GM12872 (cell line): ENCODE data around the gene FGL2.
A peak's percentile ranks its signal among the peaks of the same experiment; 100 is the strongest.

Experiments used
- TF ChIP-seq, protein P1 (sequence below): IDR thresholded peaks from 3 replicates; pipeline ENCODE4 v1.5.1; 2011; ENCODE audit warnings: low read depth, mild to moderate bottlenecking, low read length, moderate library complexity; ENCODE audit not compliant: insufficient read depth

Gene FGL2, protein sequence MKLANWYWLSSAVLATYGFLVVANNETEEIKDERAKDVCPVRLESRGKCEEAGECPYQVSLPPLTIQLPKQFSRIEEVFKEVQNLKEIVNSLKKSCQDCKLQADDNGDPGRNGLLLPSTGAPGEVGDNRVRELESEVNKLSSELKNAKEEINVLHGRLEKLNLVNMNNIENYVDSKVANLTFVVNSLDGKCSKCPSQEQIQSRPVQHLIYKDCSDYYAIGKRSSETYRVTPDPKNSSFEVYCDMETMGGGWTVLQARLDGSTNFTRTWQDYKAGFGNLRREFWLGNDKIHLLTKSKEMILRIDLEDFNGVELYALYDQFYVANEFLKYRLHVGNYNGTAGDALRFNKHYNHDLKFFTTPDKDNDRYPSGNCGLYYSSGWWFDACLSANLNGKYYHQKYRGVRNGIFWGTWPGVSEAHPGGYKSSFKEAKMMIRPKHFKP

DNA sequence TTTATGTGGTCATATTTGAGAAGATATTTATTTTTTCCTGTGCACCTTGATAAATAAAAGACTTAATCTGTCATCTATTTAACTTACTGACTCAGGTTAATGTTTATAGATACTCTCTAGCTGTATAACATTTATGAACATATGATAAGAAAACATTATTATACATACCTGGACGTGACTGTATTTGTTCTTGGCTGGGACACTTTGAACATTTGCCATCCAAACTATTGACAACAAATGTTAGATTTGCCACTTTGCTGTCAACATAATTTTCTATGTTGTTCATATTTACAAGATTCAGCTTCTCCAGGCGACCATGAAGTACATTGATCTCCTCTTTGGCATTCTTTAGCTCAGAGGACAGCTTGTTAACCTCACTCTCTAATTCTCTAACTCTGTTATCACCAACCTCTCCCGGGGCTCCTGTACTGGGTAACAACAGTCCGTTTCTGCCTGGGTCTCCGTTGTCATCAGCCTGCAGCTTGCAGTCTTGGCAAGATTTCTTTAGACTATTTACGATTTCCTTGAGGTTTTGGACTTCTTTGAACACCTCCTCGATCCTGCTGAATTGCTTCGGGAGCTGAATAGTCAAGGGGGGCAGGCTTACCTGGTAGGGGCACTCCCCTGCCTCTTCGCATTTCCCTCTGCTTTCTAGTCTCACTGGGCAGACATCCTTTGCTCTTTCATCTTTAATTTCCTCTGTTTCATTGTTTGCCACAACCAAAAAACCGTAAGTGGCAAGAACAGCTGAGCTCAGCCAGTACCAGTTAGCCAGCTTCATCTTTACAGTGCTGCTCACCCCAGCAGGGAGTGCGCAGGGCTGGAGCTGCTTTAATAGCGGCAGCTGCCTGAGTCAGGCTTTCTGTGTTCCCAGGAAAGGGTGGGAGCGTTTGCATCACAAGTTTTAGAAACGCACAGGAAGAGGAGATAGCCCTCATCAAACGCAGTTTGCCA, at the start of gene FGL2:
Gene FGL2, minus strand, starts transcription at position 807 of the 954 bp plus-strand sequence. Its CDS starts 26 bp downstream, at position 781.
- TF ChIP-seq, protein P1, sequence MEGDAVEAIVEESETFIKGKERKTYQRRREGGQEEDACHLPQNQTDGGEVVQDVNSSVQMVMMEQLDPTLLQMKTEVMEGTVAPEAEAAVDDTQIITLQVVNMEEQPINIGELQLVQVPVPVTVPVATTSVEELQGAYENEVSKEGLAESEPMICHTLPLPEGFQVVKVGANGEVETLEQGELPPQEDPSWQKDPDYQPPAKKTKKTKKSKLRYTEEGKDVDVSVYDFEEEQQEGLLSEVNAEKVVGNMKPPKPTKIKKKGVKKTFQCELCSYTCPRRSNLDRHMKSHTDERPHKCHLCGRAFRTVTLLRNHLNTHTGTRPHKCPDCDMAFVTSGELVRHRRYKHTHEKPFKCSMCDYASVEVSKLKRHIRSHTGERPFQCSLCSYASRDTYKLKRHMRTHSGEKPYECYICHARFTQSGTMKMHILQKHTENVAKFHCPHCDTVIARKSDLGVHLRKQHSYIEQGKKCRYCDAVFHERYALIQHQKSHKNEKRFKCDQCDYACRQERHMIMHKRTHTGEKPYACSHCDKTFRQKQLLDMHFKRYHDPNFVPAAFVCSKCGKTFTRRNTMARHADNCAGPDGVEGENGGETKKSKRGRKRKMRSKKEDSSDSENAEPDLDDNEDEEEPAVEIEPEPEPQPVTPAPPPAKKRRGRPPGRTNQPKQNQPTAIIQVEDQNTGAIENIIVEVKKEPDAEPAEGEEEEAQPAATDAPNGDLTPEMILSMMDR = no peak

DNA sequence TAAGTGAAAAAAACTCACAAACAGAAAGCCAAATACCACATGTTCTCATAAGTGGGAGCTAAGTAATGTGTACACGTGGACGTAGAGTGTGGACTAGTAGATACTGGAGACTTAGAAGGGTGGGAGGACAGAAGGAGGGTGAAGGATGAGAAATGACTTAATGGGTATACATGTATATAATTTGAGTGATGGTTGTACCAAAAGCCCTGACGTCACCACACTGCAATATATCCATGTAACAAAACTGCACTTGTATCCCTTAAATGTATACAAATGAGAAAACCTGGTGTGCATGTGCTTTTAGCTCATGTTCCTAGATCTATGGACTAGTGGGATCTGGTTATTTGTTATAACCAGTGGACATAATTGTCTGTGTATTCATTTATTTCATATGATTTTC, 48.5 kb upstream of the FGL2 start:
- TF ChIP-seq, protein P1 = no peak

DNA sequence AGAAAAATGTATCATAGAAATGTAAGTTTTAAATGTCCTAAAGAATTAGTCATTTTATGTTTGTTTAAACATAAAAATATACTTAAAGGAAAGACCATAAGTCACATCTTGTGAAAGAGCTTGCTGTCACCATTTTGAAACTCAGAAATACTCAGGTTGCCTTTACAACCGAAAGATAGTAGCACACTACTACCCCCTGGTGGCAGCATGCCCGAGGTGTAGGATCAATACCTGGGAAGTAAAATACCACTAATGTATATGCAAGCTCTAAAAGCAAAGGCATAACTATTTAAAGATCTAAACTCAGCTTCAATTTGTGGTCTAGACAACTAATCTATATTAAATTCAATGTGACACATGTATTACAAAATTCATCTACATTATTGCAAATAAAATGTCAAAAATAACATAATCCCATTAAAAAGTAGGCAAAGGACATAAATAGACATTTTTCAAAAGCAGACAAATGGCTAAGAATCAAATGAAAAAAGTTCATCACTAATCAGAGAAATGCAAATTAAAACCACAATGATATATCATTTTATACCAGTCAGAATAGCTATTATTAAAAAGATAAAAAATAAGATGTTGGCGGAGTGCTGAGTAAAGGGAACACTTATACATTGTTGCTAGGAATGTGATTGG, 47.7 kb upstream of the FGL2 start:
- TF ChIP-seq, protein P1 = peak; percentile 67

DNA sequence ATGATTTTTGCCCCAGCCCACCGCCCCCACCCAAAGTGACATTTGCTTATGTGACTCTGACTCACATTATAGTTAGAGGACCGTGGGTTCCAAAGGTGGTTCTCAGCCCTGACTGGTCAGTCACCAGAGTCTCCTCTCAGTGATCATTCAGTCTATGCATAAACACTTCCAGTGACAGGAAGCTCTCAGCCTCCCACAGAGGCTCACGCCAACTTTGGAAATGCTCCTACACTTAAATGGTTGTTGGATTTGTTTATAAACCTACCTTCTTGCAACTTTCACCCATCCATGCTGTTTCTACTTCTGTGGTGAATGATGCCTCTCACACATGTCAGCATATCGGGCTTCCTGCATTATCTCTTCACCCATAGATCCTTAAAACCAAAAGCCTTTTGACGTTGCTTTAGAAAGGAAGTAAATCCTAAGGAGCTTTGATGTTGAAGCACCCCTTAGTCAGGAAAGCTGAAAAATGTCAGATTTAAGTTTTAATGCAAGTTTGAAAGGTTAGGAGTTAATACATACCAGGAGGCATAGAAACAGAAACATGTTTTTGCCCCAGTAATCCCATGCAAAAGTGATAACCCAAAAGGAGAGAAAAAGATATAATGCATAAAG, 46.5 kb upstream of the FGL2 start:
- TF ChIP-seq, protein P1 = no peak

DNA sequence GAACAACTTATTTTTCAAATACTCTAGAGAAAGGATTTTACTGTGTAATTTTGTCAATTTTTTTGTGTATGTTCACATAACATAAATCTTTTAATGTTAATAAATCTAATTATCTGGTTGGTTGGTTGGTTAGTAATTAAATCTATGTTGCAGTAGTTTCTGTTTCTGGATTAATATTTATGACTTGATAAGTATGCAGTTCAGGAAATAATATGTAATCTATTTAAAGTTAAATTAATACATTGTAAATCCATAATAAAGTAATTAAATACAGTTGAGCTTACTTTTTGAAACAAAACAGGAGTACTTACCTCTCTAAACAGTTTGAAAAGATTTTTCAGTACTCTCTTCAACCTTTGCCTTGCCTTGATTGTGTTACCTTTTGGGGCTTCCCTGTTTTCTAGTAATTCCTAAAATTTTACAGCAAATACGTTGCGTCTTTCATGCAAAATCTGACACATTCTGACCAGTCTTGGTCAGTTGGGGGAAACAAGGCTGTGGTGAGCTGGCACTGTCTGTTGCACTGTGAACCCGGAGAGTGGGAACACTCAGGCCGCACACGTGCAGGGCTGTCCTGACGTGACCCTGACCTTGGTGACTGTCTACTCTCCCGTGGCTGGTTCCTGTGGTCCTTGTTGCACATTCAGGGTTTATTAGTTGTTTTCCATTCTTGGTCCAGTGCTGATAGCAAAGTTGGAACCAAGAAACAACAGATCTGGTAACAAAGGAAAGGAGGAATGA, 45.6 kb upstream of the FGL2 start:
- TF ChIP-seq, protein P1 = no peak

DNA sequence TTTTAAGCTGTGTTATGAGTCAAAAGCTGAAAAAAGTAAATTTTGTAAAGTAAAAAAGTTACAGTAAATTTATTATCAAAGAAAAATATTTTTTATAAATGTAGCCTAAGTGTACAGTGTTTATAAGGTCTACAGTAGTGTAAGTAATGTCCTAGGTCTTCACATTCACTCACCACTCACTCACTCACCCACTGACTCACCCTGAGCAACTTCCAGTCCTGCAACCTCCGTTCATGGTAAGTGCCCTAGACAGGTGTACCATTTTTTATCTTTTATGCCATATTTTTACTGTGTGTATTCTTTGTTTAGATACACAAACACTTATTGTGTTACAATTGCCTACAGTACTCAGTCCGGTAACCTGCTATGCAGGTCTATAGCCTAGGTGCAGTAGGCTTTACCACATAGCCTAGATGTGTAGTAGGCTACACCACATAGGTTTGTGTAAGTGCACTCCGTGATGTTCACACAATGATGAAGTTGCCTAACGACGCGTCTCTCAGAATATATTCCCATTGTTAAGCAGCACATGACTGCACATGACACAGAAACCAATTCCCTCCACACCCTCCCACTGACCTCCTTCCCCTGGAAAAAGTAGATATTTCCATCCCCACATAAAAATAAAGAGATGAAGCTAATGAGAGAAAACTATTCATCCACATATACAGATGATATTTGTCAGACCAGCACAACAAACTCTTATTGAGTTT, 44.8 kb upstream of the FGL2 start:
- TF ChIP-seq, protein P1 = no peak
